Keratinocyte (primary cell): Measurements from ENCODE around the gene VAMP2. TPM values are rescaled to one million over a fixed set of nuclear protein-coding genes. Genes with fewer than 3 reads are reported as not detected.
A peak's percentile ranks its signal among the peaks of the same experiment; 100 is the strongest.

Experiments used
- DNase-seq: peaks from one replicate; pipeline ENCODE4 v3.0.0-alpha.2; 2011; ENCODE audit warnings: low read depth, missing footprints, low spot score
- FAIRE-seq: peaks from 2 replicates; lab custom pipeline; 2011; peaks lifted over from hg19 to GRCh38; lab: Jason Lieb, UNC
- H2AFZ ChIP-seq: 2 replicates; pipeline ENCODE4 v1.6.0; 2012; ENCODE audit warnings: low read length, control low read depth, inconsistent platforms; ENCODE audit not compliant: control insufficient read depth
- H3K27ac ChIP-seq: 2 replicates; pipeline ENCODE4 v1.5.1; 2011; ENCODE audit warnings: low read length; ENCODE audit not compliant: control insufficient read depth, insufficient read depth
- H3K27me3 ChIP-seq: 3 replicates; pipeline ENCODE4 v1.6.0; 2011; ENCODE audit warnings: low read length; ENCODE audit not compliant: control insufficient read depth, insufficient read depth; ENCODE audit errors: extremely low read depth
- H3K36me3 ChIP-seq, 2 experiments: 2 replicates in 1 of 2; 3 replicates in 1 of 2; pipeline ENCODE4 v1.5.1; 2011; ENCODE audit warnings: low read length in 2 of 2, mild to moderate bottlenecking in 1 of 2; ENCODE audit not compliant: control insufficient read depth in 2 of 2, insufficient read depth in 2 of 2; ENCODE audit errors: extremely low read depth in 1 of 2
- H3K4me1 ChIP-seq: 3 replicates; pipeline ENCODE4 v1.5.1; 2011; ENCODE audit warnings: low read length; ENCODE audit not compliant: control insufficient read depth, insufficient read depth; ENCODE audit errors: extremely low read depth
- H3K4me2 ChIP-seq: 3 replicates; pipeline ENCODE4 v1.6.0; 2011; ENCODE audit warnings: low read depth, low read length; ENCODE audit not compliant: control insufficient read depth, insufficient read depth; ENCODE audit errors: extremely low read depth
- H3K4me3 ChIP-seq, 3 experiments: fragments of 200-600 bp in 1 of 3; sonication (generic) in 1 of 3; 2 replicates in 2 of 3; 3 replicates in 1 of 3; pipeline ENCODE4 v1.5.1; 2011 to 2016; ENCODE audit warnings: low read length in 3 of 3, mild to moderate bottlenecking in 3 of 3, control low read depth in 2 of 3, inconsistent platforms in 1 of 3, low read depth in 1 of 3, mixed read lengths in 1 of 3, mixed run types in 1 of 3, moderate library complexity in 1 of 3; ENCODE audit not compliant: control insufficient read depth in 2 of 3, insufficient read depth in 2 of 3; ENCODE audit errors: extremely low read depth in 1 of 3
- H3K79me2 ChIP-seq: 2 replicates; pipeline ENCODE4 v1.6.0; 2012; ENCODE audit warnings: low read length; ENCODE audit not compliant: control insufficient read depth, insufficient read depth
- H3K9ac ChIP-seq: 3 replicates; pipeline ENCODE4 v1.6.0; 2011; ENCODE audit warnings: low read length; ENCODE audit not compliant: control insufficient read depth, insufficient read depth; ENCODE audit errors: extremely low read depth
- H3K9me1 ChIP-seq: 3 replicates; pipeline ENCODE4 v1.6.0; 2011; ENCODE audit warnings: low read length; ENCODE audit not compliant: control insufficient read depth, insufficient read depth; ENCODE audit errors: extremely low read depth
- H3K9me3 ChIP-seq: 2 replicates; pipeline ENCODE4 v1.5.1; 2012; ENCODE audit warnings: low read depth, low read length; ENCODE audit not compliant: control insufficient read depth
- H4K20me1 ChIP-seq: 3 replicates; pipeline ENCODE4 v1.6.0; 2011; ENCODE audit warnings: low read length; ENCODE audit not compliant: control insufficient read depth, insufficient read depth; ENCODE audit errors: extremely low read depth
- EZH2 ChIP-seq: IDR thresholded peaks from one replicate; pipeline ENCODE4 v1.6.1; 2012; ENCODE audit warnings: inconsistent platforms, mild to moderate bottlenecking, low read length, moderate library complexity
- dilution Hi-C: fragments of 300-500 bp; cut with MboI; formaldehyde crosslinking; loops from one replicate; pipeline ENCODE4 v1.7.0; 2020; ENCODE audit warnings: low sequenced_read_pairs; ENCODE audit not compliant: extremely low pct_ligation_motif_present
- polyA plus RNA-seq, 5 experiments: library from polyadenylated mRNA; depleted of rRNA in 3 of 5; stranded (reverse) in 3 of 5; stranded (forward) in 1 of 5; unstranded in 1 of 5; fragments of >200 nt; gene quantifications; 1 replicate in 1 of 5; 2 replicates in 3 of 5; 3 replicates in 1 of 5; pipeline versions ENCODE4 v1.2.1 to v1.2.3, GENCODE V29; 2011 to 2012; ENCODE audit warnings: missing spikeins in 2 of 5, low read depth in 1 of 5, low replicate concordance in 1 of 5
- TF ChIP-seq, protein P1 (sequence below), 3 experiments: IDR thresholded peaks in 1 of 3; conservative IDR thresholded peaks in 1 of 3; optimal IDR thresholded peaks in 1 of 3; 2 replicates in 2 of 3; 3 replicates in 1 of 3; pipeline versions ENCODE3 to v1.5.1; 2011; ENCODE audit warnings: low read length in 3 of 3, mild to moderate bottlenecking in 3 of 3, moderate library complexity in 2 of 3, control low read depth in 1 of 3, inconsistent platforms in 1 of 3; ENCODE audit not compliant: insufficient read depth in 2 of 3; ENCODE audit errors: extremely low read depth in 1 of 3

The VAMP2 gene
- polyA plus RNA-seq, 1 donor (not counting 4 experiments of a cell fraction or from before 2014, with no cell fraction given), result 9.8 TPM

DNA sequence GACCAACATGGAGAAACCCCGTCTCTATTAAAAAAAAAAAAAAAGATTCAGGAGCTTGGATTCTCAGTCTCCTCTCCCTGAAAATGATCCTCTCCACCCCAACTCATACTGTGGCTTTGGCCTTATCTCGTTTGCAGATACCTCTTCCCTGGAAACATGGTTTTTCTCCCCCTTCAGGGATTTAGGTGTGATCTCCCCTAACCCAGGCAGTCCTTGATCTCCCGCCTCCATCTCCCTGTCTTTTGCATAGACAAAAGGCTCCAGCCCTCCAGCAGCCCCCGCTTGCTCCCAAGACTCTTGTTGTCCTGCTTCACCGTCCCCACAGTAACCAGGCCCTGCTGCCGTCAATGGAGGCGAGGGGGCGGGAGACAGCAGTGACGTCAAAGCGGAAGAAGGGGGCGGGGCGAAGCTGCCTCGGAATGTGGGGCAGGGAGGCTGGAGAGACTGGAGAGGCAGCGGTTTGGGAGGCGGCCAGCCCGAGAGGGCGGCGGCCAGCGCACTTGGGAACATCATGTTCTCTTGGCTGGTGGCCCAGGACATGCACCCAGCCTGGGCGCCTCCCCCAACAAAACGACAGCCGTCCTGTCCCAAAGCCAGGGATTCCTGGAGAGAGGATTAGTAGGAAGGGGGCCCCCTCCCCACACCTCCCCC lies 8.7 kb downstream of the VAMP2 start:
- Histone ChIP-seq H3K27ac (peak overlapping the region; percentile 98), H3K9me1 (peaks cover 11% of the 10 kb centered on the region), H3K4me2 (peak overlapping the region; percentile 90), H3K36me3 (peaks cover 15 to 34% of the 10 kb centered on the region in 2 experiments), H2AFZ (no peak overlapping the region), H3K9ac (peak overlapping the region; percentile 100), H3K79me2 (peaks cover 51% of the 10 kb centered on the region), H3K4me3 (peak overlapping the region; percentile 78 to 100 (median 79)), H4K20me1 (peaks cover 13% of the 10 kb centered on the region), H3K27me3 (no peaks in the 10 kb centered on the region), H3K9me3 (no peaks in the 10 kb centered on the region), H3K4me1 (peaks cover 42% of the 10 kb centered on the region)
- FAIRE-seq (peak; percentile 85), DNase-seq (peak; percentile 93)
- no peak for TF ChIP-seq EZH2
- TF ChIP-seq, protein P1, sequence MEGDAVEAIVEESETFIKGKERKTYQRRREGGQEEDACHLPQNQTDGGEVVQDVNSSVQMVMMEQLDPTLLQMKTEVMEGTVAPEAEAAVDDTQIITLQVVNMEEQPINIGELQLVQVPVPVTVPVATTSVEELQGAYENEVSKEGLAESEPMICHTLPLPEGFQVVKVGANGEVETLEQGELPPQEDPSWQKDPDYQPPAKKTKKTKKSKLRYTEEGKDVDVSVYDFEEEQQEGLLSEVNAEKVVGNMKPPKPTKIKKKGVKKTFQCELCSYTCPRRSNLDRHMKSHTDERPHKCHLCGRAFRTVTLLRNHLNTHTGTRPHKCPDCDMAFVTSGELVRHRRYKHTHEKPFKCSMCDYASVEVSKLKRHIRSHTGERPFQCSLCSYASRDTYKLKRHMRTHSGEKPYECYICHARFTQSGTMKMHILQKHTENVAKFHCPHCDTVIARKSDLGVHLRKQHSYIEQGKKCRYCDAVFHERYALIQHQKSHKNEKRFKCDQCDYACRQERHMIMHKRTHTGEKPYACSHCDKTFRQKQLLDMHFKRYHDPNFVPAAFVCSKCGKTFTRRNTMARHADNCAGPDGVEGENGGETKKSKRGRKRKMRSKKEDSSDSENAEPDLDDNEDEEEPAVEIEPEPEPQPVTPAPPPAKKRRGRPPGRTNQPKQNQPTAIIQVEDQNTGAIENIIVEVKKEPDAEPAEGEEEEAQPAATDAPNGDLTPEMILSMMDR (optimal IDR thresholded peaks at IDR 0.05 in 1 of 3, IDR thresholded peaks at IDR 0.05 in 1 of 3, conservative IDR thresholded peaks at IDR 0.05 in 1 of 3; ENCODE audit: extremely low read depth in 1 of 3, insufficient read depth in 2 of 3, low read length in 3 of 3), result no peak
- dilution Hi-C loops, result no loop called here

DNA sequence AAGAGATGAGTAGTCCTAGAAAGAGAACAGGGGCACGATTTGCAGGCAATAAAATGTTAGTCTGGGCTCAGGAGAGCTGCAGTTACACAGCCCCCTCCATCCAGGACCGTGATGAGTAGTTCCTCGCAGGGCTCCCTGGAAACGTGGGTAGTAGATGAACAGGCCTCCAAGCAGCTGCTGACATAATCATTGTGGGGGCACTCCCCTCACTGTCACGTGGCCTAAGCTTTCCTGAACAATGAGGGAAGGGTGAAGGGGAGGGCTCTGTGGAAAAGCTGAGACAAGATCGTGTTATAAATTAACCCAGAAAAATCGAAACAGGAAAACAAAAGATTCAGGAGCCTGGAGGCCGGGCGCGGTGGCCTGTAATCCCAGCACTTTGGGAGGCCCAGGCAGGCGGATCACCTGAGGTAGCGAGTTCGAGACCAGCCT lies 9.2 kb downstream of the VAMP2 start:
- Histone ChIP-seq H2AFZ (no peak overlapping the region), H3K4me2 (peak overlapping the region; percentile 90), H3K4me3 (peak overlapping the region; percentile 35 to 83 (median 59)), H3K9me3 (no peaks in the 10 kb centered on the region), H3K27ac (peak overlapping the region; percentile 98), H3K36me3 (peaks cover 15 to 36% of the 10 kb centered on the region in 2 experiments), H3K79me2 (peaks cover 51% of the 10 kb centered on the region), H3K4me1 (peaks cover 40% of the 10 kb centered on the region), H4K20me1 (peaks cover 13% of the 10 kb centered on the region), H3K9me1 (peaks cover 11% of the 10 kb centered on the region), H3K9ac (peak overlapping the region; percentile 100), H3K27me3 (no peaks in the 10 kb centered on the region)
- dilution Hi-C loops, result no loop called here
- FAIRE-seq (peak; percentile 94), DNase-seq (no peak)
- TF ChIP-seq EZH2, result no peak
- TF ChIP-seq, protein P1 (optimal IDR thresholded peaks at IDR 0.05 in 1 of 3, IDR thresholded peaks at IDR 0.05 in 1 of 3, conservative IDR thresholded peaks at IDR 0.05 in 1 of 3; ENCODE audit: extremely low read depth in 1 of 3, insufficient read depth in 2 of 3, low read length in 3 of 3), result no peak
